HG02623 (cell line): Measurements from ENCODE around the gene VPS37B.

Experiments used
- ATAC-seq: cut with Tn5 transposase; IDR thresholded peaks from one replicate; pipeline ENCODE4 v1.9.1; 2021; ENCODE audit warnings: moderate library complexity; ENCODE audit not compliant: unreplicated experiment

VPS37B gene

DNA sequence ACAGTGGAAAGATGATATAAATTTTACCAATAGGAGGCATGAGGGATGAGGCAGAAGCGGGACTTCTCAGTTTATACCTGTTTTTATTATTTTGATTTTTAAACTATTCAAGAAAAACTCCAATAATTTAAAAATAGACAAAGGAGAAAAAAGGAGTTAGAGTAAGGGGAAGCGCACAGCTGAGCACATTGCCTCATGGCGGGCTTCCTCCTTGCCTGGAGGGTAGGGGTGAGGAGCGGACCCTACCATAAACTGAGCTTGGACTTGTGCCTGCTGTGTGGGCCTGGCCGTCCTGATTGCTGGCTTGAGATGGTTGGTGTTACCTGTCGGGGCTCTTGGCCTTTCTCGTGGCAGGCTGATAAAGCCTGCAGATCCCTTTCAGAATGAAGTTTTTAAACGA lies 75.8 kb downstream of the VPS37B start:
- no peak for ATAC-seq

DNA sequence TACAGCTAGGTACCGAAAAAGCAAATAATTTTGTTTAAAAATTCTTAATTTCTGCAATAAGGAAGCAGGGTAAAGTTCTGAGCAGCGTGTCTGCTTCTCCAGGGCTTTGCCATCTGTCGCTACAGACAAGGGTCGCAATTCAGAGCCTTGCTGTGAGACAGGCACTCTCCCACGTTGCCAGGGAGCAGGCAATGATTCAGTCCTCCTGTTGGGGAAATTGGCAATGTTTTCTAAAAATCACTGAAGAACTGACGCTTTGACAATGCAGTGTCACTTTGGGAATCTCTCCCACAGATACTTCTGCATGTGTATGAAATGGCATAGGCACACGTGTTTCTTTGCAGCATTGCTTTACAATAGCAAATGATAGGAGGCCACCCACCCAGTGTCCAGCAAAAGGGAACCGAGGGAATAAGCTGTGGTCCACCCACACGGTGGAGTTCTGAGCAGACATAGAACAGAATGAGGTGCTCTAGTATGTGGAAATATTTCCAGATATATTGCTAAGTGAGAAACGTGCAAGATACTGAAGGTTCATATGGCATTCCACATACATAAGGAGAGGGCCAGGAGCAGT lies 76.6 kb downstream of the VPS37B start:
- ATAC-seq, result no peak
